PC-3 (cell line): ENCODE results near the gene ATP5F1A. TPM values are rescaled to one million over a fixed set of nuclear protein-coding genes. Genes with fewer than 3 reads are reported as not detected.

Experiments
- ATAC-seq: fragments of 200-7000 bp; cut with Tn5 transposase; 2 replicates; pipeline ENCODE4 v1.9.1; 2020; ENCODE audit warnings: mild to moderate bottlenecking, moderate library complexity
- BruUV-seq: library from RNA; stranded (reverse); fragments of 400-500 nt; replicated peaks from 2 replicates; lab custom pipeline; 2021; lab: Mats Ljungman, UMichigan
- CTCF ChIA-PET: fragments of 300-600 bp; sonication (Branson Sonifier 250); formaldehyde crosslinking; loops from one replicate; lab custom pipeline; 2022; ENCODE audit warnings: antibody characterized with exemption; lab: Charles Lee
- POLR2A ChIA-PET: fragments of 300-600 bp; sonication (Branson Sonifier 250); formaldehyde crosslinking; loops from one replicate; lab custom pipeline; 2022; ENCODE audit warnings: antibody characterized with exemption; ENCODE audit not compliant: unreplicated experiment; lab: Charles Lee
- DNase-seq: peaks from one replicate; pipeline ENCODE4 v3.0.0-alpha.2; 2015
- H2AFZ ChIP-seq: fragments of 300-600 bp; sonication (generic); 2 replicates; pipeline ENCODE4 v1.6.0; 2016; ENCODE audit warnings: antibody characterized with exemption, low read length
- H3F3A ChIP-seq: fragments of 300-600 bp; sonication (generic); one replicate; pipeline ENCODE4 v1.6.0; 2017; ENCODE audit warnings: antibody characterized with exemption, low read length, control low read depth, mild to moderate bottlenecking; ENCODE audit not compliant: unreplicated experiment
- H3K27ac ChIP-seq: fragments of 300-600 bp; sonication (generic); 2 replicates; pipeline ENCODE4 v1.5.1; 2016; ENCODE audit warnings: mild to moderate bottlenecking, low read length
- H3K27me3 ChIP-seq: fragments of 300-600 bp; sonication (generic); 2 replicates; pipeline ENCODE4 v1.6.1; 2016; ENCODE audit warnings: low read length, mixed read lengths
- H3K36me3 ChIP-seq: fragments of 300-600 bp; sonication (generic); 2 replicates; pipeline ENCODE4 v1.6.1; 2016; ENCODE audit warnings: low read depth, mixed run types, low read length, mixed read lengths
- H3K4me1 ChIP-seq: fragments of 300-600 bp; sonication (generic); 2 replicates; pipeline ENCODE4 v1.5.1; 2016; ENCODE audit warnings: low read length; ENCODE audit not compliant: insufficient read depth
- H3K4me2 ChIP-seq: fragments of 300-600 bp; sonication (generic); 2 replicates; pipeline ENCODE4 v1.6.0; 2016; ENCODE audit warnings: low read length
- H3K4me3 ChIP-seq: fragments of 300-600 bp; sonication (generic); 2 replicates; pipeline ENCODE4 v1.5.1; 2016; ENCODE audit warnings: mild to moderate bottlenecking, low read length, mixed read lengths
- H3K79me2 ChIP-seq: fragments of 300-600 bp; sonication (generic); 2 replicates; pipeline ENCODE4 v1.6.1; 2017; ENCODE audit warnings: low read length, mixed read lengths
- H3K9ac ChIP-seq: fragments of 300-600 bp; sonication (generic); 2 replicates; pipeline ENCODE4 v1.6.0; 2016; ENCODE audit warnings: mild to moderate bottlenecking, low read length
- H3K9me2 ChIP-seq: fragments of 300-600 bp; sonication (generic); replicated peaks from 2 replicates; pipeline ENCODE4 v1.6.1; 2016; ENCODE audit warnings: mixed run types, low read length, mixed read lengths
- H3K9me3 ChIP-seq: fragments of 300-600 bp; sonication (generic); 2 replicates; pipeline ENCODE4 v1.6.1; 2016; ENCODE audit warnings: low read length, mixed read lengths
- H4K20me1 ChIP-seq: fragments of 300-600 bp; sonication (generic); 2 replicates; pipeline ENCODE4 v1.6.1; 2016; ENCODE audit warnings: low read length, mixed read lengths
- EZH2 ChIP-seq: fragments of 300-600 bp; sonication (generic); IDR thresholded peaks from one replicate; pipeline ENCODE4 v1.6.1; 2017; ENCODE audit warnings: antibody characterized with exemption, mild to moderate bottlenecking, low read length; ENCODE audit not compliant: unreplicated experiment
- EZH2phosphoT487 ChIP-seq: fragments of 300-600 bp; sonication (generic); IDR thresholded peaks from 2 replicates; pipeline ENCODE4 v1.6.1; 2018; ENCODE audit warnings: mild to moderate bottlenecking, antibody characterized with exemption, low read length, borderline replicate concordance
- intact Hi-C: fragments of 100-400 bp; cut with micrococcal nuclease; formaldehyde crosslinking; loops from 2 replicates; pipeline ENCODE4 v1.9.0; 2023
- total RNA-seq: library from RNA; depleted of rRNA; stranded (reverse); fragments of >200 nt; gene quantifications from 2 replicates; pipeline ENCODE4 v1.2.3, GENCODE V29; 2014
- TF ChIP-seq, protein P1 (sequence below): fragments of 300-600 bp; sonication (generic); conservative IDR thresholded peaks from 2 replicates; pipeline ENCODE4 v1.5.1; 2017; ENCODE audit warnings: antibody characterized with exemption, low read depth, mild to moderate bottlenecking, low read length

ATP5F1A gene
- total RNA-seq, 1 experiment from 2014 or later = 243 TPM

DNA sequence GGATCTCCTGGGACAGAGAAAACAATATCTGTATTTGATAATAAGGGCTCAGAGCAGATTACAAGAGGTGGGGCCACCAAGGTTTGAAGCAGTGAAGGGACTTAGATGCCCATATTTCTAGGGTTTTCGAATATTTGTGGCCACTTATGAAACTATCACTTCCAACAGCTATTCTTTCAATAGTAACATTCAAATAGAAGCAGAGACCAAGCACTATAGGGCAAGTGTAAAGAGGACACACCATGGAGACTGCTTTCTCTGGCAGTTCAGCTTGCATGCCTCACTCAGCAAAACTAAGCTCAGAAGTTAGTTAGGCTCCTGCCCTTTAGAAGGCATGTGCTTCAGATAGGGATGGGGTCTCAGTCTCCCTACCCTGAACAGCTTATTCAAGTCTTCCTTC, 36.3 kb downstream of the ATP5F1A start:
- Histone ChIP-seq H3K4me3 (no peak overlapping the region), H3F3A (no peaks in the 10 kb centered on the region), H2AFZ (no peak overlapping the region), H3K9ac (no peak overlapping the region), H3K27me3 (no peaks in the 10 kb centered on the region), H4K20me1 (no peaks in the 10 kb centered on the region), H3K79me2 (no peaks in the 10 kb centered on the region), H3K4me1 (no peaks in the 10 kb centered on the region), H3K4me2 (no peak overlapping the region), H3K27ac (no peak overlapping the region), H3K36me3 (no peaks in the 10 kb centered on the region), H3K9me2 (no peaks in the 10 kb centered on the region), H3K9me3 (no peaks in the 10 kb centered on the region)
- no TSS peak for BruUV-seq
- TF ChIP-seq EZH2 (no peak), EZH2phosphoT487 (no peak)
- TF ChIP-seq, protein P1, sequence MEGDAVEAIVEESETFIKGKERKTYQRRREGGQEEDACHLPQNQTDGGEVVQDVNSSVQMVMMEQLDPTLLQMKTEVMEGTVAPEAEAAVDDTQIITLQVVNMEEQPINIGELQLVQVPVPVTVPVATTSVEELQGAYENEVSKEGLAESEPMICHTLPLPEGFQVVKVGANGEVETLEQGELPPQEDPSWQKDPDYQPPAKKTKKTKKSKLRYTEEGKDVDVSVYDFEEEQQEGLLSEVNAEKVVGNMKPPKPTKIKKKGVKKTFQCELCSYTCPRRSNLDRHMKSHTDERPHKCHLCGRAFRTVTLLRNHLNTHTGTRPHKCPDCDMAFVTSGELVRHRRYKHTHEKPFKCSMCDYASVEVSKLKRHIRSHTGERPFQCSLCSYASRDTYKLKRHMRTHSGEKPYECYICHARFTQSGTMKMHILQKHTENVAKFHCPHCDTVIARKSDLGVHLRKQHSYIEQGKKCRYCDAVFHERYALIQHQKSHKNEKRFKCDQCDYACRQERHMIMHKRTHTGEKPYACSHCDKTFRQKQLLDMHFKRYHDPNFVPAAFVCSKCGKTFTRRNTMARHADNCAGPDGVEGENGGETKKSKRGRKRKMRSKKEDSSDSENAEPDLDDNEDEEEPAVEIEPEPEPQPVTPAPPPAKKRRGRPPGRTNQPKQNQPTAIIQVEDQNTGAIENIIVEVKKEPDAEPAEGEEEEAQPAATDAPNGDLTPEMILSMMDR = no peak
- ATAC-seq (no peak), DNase-seq (no peak)
- ChIA-PET POLR2A (no interaction called here), CTCF (no interaction called here)
- intact Hi-C loops = no loop called here

DNA sequence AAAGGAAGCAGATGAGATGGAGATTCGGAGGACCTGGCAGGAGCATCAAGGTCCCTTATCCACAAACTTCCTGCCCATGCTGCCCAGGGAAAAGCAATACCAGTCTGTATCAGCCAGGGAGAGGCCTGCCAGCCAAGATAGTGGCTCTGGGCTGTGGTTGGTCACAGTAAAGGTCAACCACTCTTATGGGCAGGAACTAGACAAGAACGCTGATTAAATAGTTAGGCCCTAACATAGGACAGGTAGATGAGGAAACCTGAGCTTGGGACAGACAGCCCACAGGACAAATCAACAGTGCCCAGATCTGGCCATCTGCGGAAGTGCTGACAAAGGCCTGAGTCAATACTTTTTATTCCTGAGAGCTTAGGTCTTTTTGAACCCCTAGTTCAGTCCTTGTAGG, 36.7 kb downstream of the ATP5F1A start:
- CTCF ChIA-PET = no interaction called here
- Histone ChIP-seq H3K4me2 (no peak overlapping the region), H3K4me1 (no peaks in the 10 kb centered on the region), H2AFZ (no peak overlapping the region), H4K20me1 (no peaks in the 10 kb centered on the region), H3K9me3 (no peaks in the 10 kb centered on the region), H3K4me3 (no peak overlapping the region), H3K9me2 (no peaks in the 10 kb centered on the region), H3K9ac (no peak overlapping the region), H3K27me3 (no peaks in the 10 kb centered on the region), H3K27ac (no peak overlapping the region), H3K79me2 (no peaks in the 10 kb centered on the region), H3K36me3 (no peaks in the 10 kb centered on the region), H3F3A (no peaks in the 10 kb centered on the region)
- TF ChIP-seq EZH2 (no peak), EZH2phosphoT487 (no peak)
- TF ChIP-seq, protein P1 = no peak
- POLR2A ChIA-PET = no interaction called here
- no TSS peak for BruUV-seq
- ATAC-seq = no peak
- intact Hi-C loops = no loop called here
- no peak for DNase-seq

DNA sequence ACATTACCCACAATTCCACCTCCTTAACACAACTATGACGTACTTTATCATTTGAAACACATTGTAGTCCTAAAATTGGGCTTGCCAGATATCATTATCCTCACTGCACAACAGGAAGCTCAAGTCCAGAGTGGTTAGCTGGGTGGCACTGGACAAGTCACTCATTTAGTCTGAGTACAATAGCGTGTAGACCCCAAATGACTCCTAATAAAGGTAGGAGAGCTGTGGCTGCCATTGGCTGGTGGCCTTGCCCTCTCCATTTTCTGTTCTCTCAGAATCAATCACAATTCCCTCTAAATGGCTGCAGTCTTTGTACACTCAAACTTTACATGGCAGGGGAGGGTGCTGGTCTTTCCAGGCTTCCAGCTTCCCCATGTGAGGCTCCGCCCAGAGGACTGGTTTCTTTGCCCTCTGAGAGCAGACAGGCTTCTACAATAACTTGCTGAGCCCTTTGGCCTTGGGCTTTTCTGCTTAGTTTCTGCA, 37.7 kb downstream of the ATP5F1A start:
- ChIA-PET CTCF (no interaction called here), POLR2A (no interaction called here)
- Histone ChIP-seq H3K9me2 (no peaks in the 10 kb centered on the region), H3F3A (no peaks in the 10 kb centered on the region), H3K79me2 (no peaks in the 10 kb centered on the region), H3K9ac (no peak overlapping the region), H3K27ac (no peak overlapping the region), H4K20me1 (no peaks in the 10 kb centered on the region), H3K4me1 (peaks cover 2% of the 10 kb centered on the region; the same call in 1 of the 2 replicates), H3K27me3 (no peaks in the 10 kb centered on the region), H3K4me3 (no peak overlapping the region), H3K4me2 (no peak overlapping the region), H3K36me3 (no peaks in the 10 kb centered on the region), H2AFZ (no peak overlapping the region), H3K9me3 (no peaks in the 10 kb centered on the region)
- no peak for TF ChIP-seq EZH2
- TF ChIP-seq, protein P1 = no peak
- no peak for TF ChIP-seq EZH2phosphoT487
- BruUV-seq = no TSS peak
- ATAC-seq (no peak), DNase-seq (no peak)
- intact Hi-C loops = no loop called here
